Adrenal gland (tissue), 5 donors: ENCODE data around the gene ATRN.

Experiments used
- POLR2A ChIP-seq, 2 donors: fragments of 450-650 bp; IDR thresholded peaks; one replicate each; pipeline ENCODE4 v1.6.1; 2017; ENCODE audit warnings: antibody characterized with exemption in 2 of 2, mild to moderate bottlenecking in 2 of 2, moderate library complexity in 1 of 2
- TF ChIP-seq, protein P1 (sequence below), 6 experiments: fragments of 450-650 bp in 4 of 6; fragments of 200-600 bp in 2 of 6; sonication (generic) in 1 of 6; IDR thresholded peaks; 1 replicate in 5 of 6; 2 replicates in 1 of 6; pipeline versions ENCODE4 v1.5.1 to v1.8.0; 2016 to 2021; ENCODE audit warnings: antibody characterized with exemption in 6 of 6, mild to moderate bottlenecking in 2 of 6, moderate library complexity in 1 of 6
- donor health status: DM: no; HTN: no; CAD: no.

DNA sequence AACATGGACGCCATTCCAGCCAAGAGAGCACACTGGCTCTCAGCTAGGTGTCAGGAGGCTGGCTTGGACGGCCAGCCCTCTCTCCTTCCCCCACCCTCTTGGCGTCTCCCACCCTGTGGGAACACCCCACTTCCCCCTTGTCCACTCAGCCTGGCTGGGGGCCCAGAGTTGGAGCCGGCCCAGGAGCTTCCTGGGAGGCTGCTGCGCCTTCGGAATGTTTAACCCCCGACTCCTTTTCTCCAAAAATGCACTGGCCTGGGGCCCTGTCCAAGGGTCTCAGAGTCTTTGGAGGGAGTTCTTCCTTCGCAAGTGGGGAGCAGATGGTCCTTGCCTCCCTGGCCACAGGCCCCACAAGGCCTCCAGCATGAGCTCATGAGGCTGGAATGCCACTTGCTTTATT, 206.9 kb downstream of the ATRN start:
- TF ChIP-seq, protein P1, sequence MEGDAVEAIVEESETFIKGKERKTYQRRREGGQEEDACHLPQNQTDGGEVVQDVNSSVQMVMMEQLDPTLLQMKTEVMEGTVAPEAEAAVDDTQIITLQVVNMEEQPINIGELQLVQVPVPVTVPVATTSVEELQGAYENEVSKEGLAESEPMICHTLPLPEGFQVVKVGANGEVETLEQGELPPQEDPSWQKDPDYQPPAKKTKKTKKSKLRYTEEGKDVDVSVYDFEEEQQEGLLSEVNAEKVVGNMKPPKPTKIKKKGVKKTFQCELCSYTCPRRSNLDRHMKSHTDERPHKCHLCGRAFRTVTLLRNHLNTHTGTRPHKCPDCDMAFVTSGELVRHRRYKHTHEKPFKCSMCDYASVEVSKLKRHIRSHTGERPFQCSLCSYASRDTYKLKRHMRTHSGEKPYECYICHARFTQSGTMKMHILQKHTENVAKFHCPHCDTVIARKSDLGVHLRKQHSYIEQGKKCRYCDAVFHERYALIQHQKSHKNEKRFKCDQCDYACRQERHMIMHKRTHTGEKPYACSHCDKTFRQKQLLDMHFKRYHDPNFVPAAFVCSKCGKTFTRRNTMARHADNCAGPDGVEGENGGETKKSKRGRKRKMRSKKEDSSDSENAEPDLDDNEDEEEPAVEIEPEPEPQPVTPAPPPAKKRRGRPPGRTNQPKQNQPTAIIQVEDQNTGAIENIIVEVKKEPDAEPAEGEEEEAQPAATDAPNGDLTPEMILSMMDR (IDR thresholded peaks at IDR 0.05): no peak
- no peak for TF ChIP-seq POLR2A (IDR thresholded peaks at IDR 0.05)
